ENCODE measurements around the gene CCDC57.

DNA sequence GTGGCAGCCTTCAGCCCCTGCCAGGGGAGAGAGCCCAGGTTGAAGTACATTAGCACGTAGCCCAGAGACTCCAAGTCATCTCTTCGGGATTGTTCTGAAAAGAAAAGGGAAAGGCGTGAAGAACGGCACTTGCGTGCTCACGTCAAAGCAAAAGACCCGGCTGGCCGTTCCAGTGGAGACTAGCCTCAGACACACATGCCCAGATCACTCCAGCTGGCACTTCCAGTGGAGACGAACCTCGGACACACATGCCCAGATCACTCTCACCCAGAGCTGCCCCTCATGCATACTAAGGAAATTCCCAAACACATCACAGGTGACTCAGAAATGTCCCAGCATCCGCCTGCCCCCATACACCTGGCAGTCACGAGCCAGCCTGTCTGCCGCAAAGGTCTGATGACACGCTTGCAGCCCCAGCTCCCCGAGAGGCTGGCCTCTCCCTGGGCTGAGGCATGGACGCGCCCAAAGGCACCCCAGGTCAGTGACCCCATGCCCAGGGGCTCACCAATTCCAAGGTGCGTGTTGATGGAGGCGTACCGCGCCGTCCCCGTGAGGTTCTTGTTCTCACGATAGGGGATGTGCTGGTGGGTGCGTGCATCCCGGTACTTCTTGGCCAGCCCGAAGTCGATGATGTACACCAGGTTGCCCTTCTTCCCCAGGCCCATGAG is 40.0 kb upstream of the CCDC57 start:
- TF ChIP-seq, protein P1, sequence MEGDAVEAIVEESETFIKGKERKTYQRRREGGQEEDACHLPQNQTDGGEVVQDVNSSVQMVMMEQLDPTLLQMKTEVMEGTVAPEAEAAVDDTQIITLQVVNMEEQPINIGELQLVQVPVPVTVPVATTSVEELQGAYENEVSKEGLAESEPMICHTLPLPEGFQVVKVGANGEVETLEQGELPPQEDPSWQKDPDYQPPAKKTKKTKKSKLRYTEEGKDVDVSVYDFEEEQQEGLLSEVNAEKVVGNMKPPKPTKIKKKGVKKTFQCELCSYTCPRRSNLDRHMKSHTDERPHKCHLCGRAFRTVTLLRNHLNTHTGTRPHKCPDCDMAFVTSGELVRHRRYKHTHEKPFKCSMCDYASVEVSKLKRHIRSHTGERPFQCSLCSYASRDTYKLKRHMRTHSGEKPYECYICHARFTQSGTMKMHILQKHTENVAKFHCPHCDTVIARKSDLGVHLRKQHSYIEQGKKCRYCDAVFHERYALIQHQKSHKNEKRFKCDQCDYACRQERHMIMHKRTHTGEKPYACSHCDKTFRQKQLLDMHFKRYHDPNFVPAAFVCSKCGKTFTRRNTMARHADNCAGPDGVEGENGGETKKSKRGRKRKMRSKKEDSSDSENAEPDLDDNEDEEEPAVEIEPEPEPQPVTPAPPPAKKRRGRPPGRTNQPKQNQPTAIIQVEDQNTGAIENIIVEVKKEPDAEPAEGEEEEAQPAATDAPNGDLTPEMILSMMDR (IDR thresholded peaks at IDR 0.05): no peak
- TF ChIP-seq EP300 (IDR thresholded peaks at IDR 0.05) (no peak), POLR2A (IDR thresholded peaks at IDR 0.05) (no peak), POLR2AphosphoS5 (IDR thresholded peaks at IDR 0.05) (no peak)

Data from stomach (tissue), 4 donors.